GM23248 (cell line): ENCODE results near the gene ARHGAP10.

Experiments
- EZH2 ChIP-seq: fragments of 200-600 bp; sonication (generic); IDR thresholded peaks from 2 replicates; pipeline ENCODE4 v1.6.1; 2018; ENCODE audit warnings: antibody characterized with exemption, mild to moderate bottlenecking; ENCODE audit not compliant: insufficient read depth, poor library complexity, severe bottlenecking
- EZH2phosphoT487 ChIP-seq: fragments of 200-600 bp; sonication (generic); IDR thresholded peaks from 2 replicates; pipeline ENCODE4 v1.6.1; 2018; ENCODE audit warnings: antibody characterized with exemption, moderate library complexity, mild to moderate bottlenecking, low read depth; ENCODE audit not compliant: insufficient read depth

DNA sequence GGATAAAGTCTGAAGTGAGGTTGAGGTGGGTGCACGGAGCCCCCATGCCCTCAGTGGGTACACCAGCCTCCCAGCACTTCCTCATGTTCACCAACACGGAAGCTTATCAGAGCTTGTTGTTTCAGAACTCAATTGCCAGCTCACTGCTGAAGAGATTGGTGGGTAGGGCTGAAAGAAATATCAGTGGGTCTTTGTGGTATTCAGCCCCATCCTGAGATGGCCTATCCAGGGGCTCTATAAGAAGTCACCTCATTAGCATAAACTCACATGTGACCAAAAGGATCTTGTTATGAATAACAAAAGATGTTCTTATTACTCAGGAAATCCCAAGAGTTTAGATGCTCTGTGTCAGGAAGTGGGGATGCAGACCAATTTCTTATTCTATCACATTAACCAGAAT lies 177.3 kb downstream of the ARHGAP10 start:
- TF ChIP-seq EZH2phosphoT487, result no peak
- no peak for TF ChIP-seq EZH2
